Endodermal cell (in vitro differentiated cells): Measurements from ENCODE around the gene OBP2A. TPM values are rescaled to one million over a fixed set of nuclear protein-coding genes. Genes with fewer than 3 reads are reported as not detected.
A peak's percentile ranks its signal among the peaks of the same experiment; 100 is the strongest.

Experiments used
- DNase-seq: peaks from one replicate; pipeline ENCODE4 v3.0.0-alpha.2; 2017
- H3K27ac ChIP-seq: 2 replicates; pipeline ENCODE4 v1.5.1; 2013; ENCODE audit warnings: mild to moderate bottlenecking, low read depth, low read length, moderate library complexity
- H3K27me3 ChIP-seq: 2 replicates; pipeline ENCODE4 v1.6.1; 2013; ENCODE audit warnings: mild to moderate bottlenecking, low read length, moderate library complexity; ENCODE audit not compliant: insufficient read depth, control insufficient read depth, poor library complexity, severe bottlenecking
- H3K36me3 ChIP-seq: 2 replicates; pipeline ENCODE4 v1.7.0; 2013; ENCODE audit warnings: mild to moderate bottlenecking, low read length, moderate library complexity; ENCODE audit not compliant: control insufficient read depth, insufficient read depth
- H3K4me1 ChIP-seq: one replicate; pipeline ENCODE4 v1.7.0; 2013; ENCODE audit warnings: low read length; ENCODE audit not compliant: control insufficient read depth, insufficient read depth
- H3K4me3 ChIP-seq: 2 replicates; pipeline ENCODE4 v1.5.1; 2013; ENCODE audit warnings: mild to moderate bottlenecking, low read length, moderate library complexity
- H3K9ac ChIP-seq: 2 replicates; pipeline ENCODE4 v1.6.1; 2013; ENCODE audit warnings: mild to moderate bottlenecking, low read length, moderate library complexity; ENCODE audit not compliant: poor library complexity, severe bottlenecking; ENCODE audit errors: extremely low read depth
- H3K9me3 ChIP-seq: 2 replicates; pipeline ENCODE4 v1.6.1; 2013; ENCODE audit warnings: mild to moderate bottlenecking, low read length, moderate library complexity; ENCODE audit not compliant: control insufficient read depth
- H3K27ac Mint-ChIP-seq: 2 replicates; pipeline ENCODE4 v1.8.0; 2020; ENCODE audit warnings: mixed read lengths
- H3K27me3 Mint-ChIP-seq: 2 replicates; pipeline ENCODE4 v1.8.0; 2021; ENCODE audit warnings: mild to moderate bottlenecking, mixed read lengths; ENCODE audit not compliant: insufficient read depth
- H3K36me3 Mint-ChIP-seq: 2 replicates; pipeline ENCODE4 v1.8.0; 2020; ENCODE audit warnings: low read depth, mixed read lengths
- H3K4me1 Mint-ChIP-seq: 2 replicates; pipeline ENCODE4 v1.8.0; 2020; ENCODE audit warnings: mixed read lengths
- H3K4me3 Mint-ChIP-seq: 2 replicates; pipeline ENCODE4 v1.8.0; 2020; ENCODE audit warnings: mild to moderate bottlenecking, moderate library complexity, mixed read lengths
- H3K9me3 Mint-ChIP-seq: 2 replicates; pipeline ENCODE4 v1.8.0; 2020; ENCODE audit warnings: mild to moderate bottlenecking, mixed read lengths
- CTCF ChIP-seq: fragments of 200-600 bp; sonication (generic); conservative IDR thresholded peaks from 2 replicates; pipeline ENCODE4 v1.5.0; 2021; ENCODE audit warnings: antibody characterized with exemption, mild to moderate bottlenecking
- WGBS, 2 experiments: methylation state at CpG; one replicate each; pipeline versions ENCODE4 v1.1.5 to v1.1.7; 2013; ENCODE audit warnings: missing lambda C conversion rate in 2 of 2, mixed read lengths in 1 of 2; ENCODE audit not compliant: insufficient coverage in 1 of 2, insufficient read length in 1 of 2; 5-methylcytosine and 5-hydroxymethylcytosine counted together
- total RNA-seq, 2 donors: library from RNA; stranded (reverse); fragmentation: NEBNext Ultra II Directional in 1 of 2; extraction: Animal tissue kit (Norgen Biotek cat#: 25700) in 1 of 2; gene quantifications; 2 replicates in 1 of 2; 3 replicates in 1 of 2; pipeline ENCODE4 v1.2.1, GENCODE V29; 2021

The OBP2A gene
- total RNA-seq, 2 donors from 2014 or later: not detected

- peaks cover 8% of the 10 kb centered on the region for H3K4me1 Mint-ChIP-seq
- no peak overlapping the region for H3K27ac ChIP-seq
Observed at GRCh38 chr9:135500071-135500524, 45.8 kb upstream of the OBP2A start.

DNA sequence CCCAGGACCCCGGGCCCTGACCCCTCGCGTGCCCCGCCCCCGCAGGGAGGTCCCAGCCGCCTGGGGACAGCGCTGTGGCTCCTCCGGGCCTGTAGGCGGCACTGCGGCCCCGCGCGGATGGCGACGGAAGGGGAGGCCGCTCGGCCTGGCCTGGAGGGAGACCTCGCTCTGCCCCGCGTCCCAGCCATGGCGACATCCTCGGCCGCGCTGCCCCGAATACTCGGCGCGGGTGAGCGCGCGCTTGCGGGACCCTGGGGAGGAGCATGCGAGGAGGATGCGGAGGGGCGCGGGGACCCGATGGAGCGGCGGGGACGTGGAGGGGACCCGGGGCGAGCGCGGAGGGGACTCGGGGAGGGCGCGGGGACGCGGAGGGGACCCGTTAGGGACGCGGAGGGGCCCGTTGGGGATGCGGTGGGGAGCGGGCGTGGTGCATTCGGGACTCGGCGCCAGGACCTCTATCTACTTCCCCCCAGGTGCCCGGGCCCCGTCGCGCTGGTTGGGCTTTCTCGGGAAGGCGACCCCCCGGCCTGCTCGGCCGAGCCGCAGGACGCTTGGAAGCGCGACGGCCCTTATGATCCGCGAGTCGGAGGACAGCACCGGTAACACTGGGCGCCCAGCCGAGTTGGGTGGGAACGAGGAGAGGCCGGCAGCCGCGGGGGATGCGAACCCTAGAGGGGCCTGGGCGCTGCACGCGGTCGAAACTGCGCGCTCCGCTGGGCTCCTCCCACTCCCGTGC lies 45.2 kb upstream of the OBP2A start, which contains the start of gene MRPS2:
Gene MRPS2, plus strand, starts transcription at position 158 of the 736 bp plus-strand sequence. Its CDS starts 29 bp downstream, at position 187.
- 0% methylated on average over 27 to 92 of the region's 92 CpGs for WGBS, 2 experiments
- Histone ChIP-seq H3K36me3 (peaks cover 37% of the 10 kb centered on the region), H3K4me1 (peaks cover 7% of the 10 kb centered on the region), H3K9me3 (no peaks in the 10 kb centered on the region), H3K27ac (peak within 1 kb of the TSS; percentile 32), H3K9ac (peak within 1 kb of the TSS; percentile 64), H3K27me3 (no peaks in the 10 kb centered on the region), H3K4me3 (peak within 1 kb of the TSS; percentile 84)
- peak; percentile 90 for TF ChIP-seq CTCF
- Mint-ChIP-seq H3K4me1 (peaks cover 8% of the 10 kb centered on the region), H3K4me3 (peak within 1 kb of the TSS; percentile 83), H3K27me3 (peaks cover 7% of the 10 kb centered on the region), H3K27ac (peak within 1 kb of the TSS; percentile 93), H3K9me3 (no peaks in the 10 kb centered on the region), H3K36me3 (peaks cover 26% of the 10 kb centered on the region)
- peak; percentile 97 for DNase-seq

More at GRCh38 chr9:135500071-135500524, 45.8 kb upstream of the OBP2A start:
- Histone ChIP-seq H3K36me3 (peaks cover 33% of the 10 kb centered on the region), H3K27me3 (no peaks in the 10 kb centered on the region), H3K9ac (peak overlapping the region; percentile 4), H3K4me1 (peaks cover 7% of the 10 kb centered on the region), H3K4me3 (peak overlapping the region; percentile 84), H3K9me3 (no peaks in the 10 kb centered on the region)
- Mint-ChIP-seq H3K4me3 (peak overlapping the region; percentile 83), H3K36me3 (peaks cover 25% of the 10 kb centered on the region), H3K27me3 (peaks cover 7% of the 10 kb centered on the region), H3K27ac (no peak overlapping the region), H3K9me3 (no peaks in the 10 kb centered on the region)
- no peak for DNase-seq
- 2% methylated on average over 10 to 29 of the region's 29 CpGs for WGBS, 2 experiments
- no peak for TF ChIP-seq CTCF

GRCh38 chr9:135501261-135502167 lies 44.4 kb upstream of the OBP2A start:
- TF ChIP-seq CTCF: no peak
- Mint-ChIP-seq H3K36me3 (peaks cover 26% of the 10 kb centered on the region), H3K9me3 (no peaks in the 10 kb centered on the region), H3K27ac (peak overlapping the region; percentile 55), H3K4me1 (peaks cover 8% of the 10 kb centered on the region), H3K4me3 (peak overlapping the region; percentile 83), H3K27me3 (peaks cover 7% of the 10 kb centered on the region)
- Histone ChIP-seq H3K4me1 (peaks cover 7% of the 10 kb centered on the region), H3K9ac (peak overlapping the region; percentile 64), H3K9me3 (no peaks in the 10 kb centered on the region), H3K4me3 (peak overlapping the region; percentile 84), H3K27me3 (no peaks in the 10 kb centered on the region), H3K36me3 (peaks cover 37% of the 10 kb centered on the region), H3K27ac (no peak overlapping the region)
- peak; percentile 82 for DNase-seq
- 46 to 52% methylated on average over 22 to 38 of the region's 38 CpGs for WGBS, 2 experiments
